ENCODE measurements around the gene MINPP1. TPM values are rescaled to one million over a fixed set of nuclear protein-coding genes. Genes with fewer than 3 reads are reported as not detected.

Gene MINPP1
- polyA plus RNA-seq, 1 of the 3 experiments (the other 2 are of a cell fraction) = 23.7 TPM

- whole genome bisulfite sequencing (ENCODE audit: low lambda C conversion rate) = 76% methylated on average over 8 of the region's 8 CpGs
- Histone ChIP-seq H3F3A (replicated peaks; ENCODE audit: insufficient read depth) (no peaks in the 10 kb centered on the region), H3K4me2 (no peak overlapping the region), H3K4me3 (ENCODE audit: low read depth in 2 of 2, low read length in 1 of 2) (no peak overlapping the region), H3K27me3 (ENCODE audit: insufficient read depth) (no peaks in the 10 kb centered on the region), H3K36me3 (replicated peaks in 1 of 2; ENCODE audit: control insufficient read depth in 1 of 2, insufficient read depth in 2 of 2, low read length in 1 of 2) (no peaks in the 10 kb centered on the region), H3K9me2 (no peaks in the 10 kb centered on the region), H2AFZ (ENCODE audit: low read depth) (no peak overlapping the region), H3K9ac (no peak overlapping the region), H4K20me1 (ENCODE audit: insufficient read depth) (no peaks in the 10 kb centered on the region), H3K79me2 (ENCODE audit: insufficient read depth) (no peaks in the 10 kb centered on the region), H3K27ac (ENCODE audit: low read depth in 2 of 2, low read length in 1 of 2) (no peak overlapping the region), H3K9me3 (no peaks in the 10 kb centered on the region), H3K4me1 (ENCODE audit: control insufficient read depth in 1 of 2, insufficient read depth in 2 of 2, low read depth in 1 of 2, low read length in 1 of 2) (peaks cover 0 to 5% of the 10 kb centered on the region in 2 experiments; a peak in 2 of 4 replicates)
- no peak for DNase-seq
- TF ChIP-seq IRF3 (IDR thresholded peaks at IDR 0.05; ENCODE audit: low read depth, low read length) (no peak), SMC3 (IDR thresholded peaks at IDR 0.05; ENCODE audit: low read depth, low read length) (no peak), CHD2 (IDR thresholded peaks at IDR 0.05; ENCODE audit: low read length, partially characterized antibody) (no peak), FOXJ3 (CRISPR knock-in tag; IDR thresholded peaks at IDR 0.05) (no peak), TCF12 (IDR thresholded peaks at IDR 0.05) (no peak), RAD21 (IDR thresholded peaks at IDR 0.05; ENCODE audit: low read length) (no peak), MEF2A (IDR thresholded peaks at IDR 0.05; ENCODE audit: borderline replicate concordance, low read depth) (no peak), GABPA (IDR thresholded peaks at IDR 0.05; ENCODE audit: low read depth) (no peak), GATA2 (CRISPR knock-in tag; IDR thresholded peaks at IDR 0.05) (no peak), NRF1 (IDR thresholded peaks at IDR 0.05; ENCODE audit: low read depth, low read length) (no peak)
- TF ChIP-seq, protein P1, sequence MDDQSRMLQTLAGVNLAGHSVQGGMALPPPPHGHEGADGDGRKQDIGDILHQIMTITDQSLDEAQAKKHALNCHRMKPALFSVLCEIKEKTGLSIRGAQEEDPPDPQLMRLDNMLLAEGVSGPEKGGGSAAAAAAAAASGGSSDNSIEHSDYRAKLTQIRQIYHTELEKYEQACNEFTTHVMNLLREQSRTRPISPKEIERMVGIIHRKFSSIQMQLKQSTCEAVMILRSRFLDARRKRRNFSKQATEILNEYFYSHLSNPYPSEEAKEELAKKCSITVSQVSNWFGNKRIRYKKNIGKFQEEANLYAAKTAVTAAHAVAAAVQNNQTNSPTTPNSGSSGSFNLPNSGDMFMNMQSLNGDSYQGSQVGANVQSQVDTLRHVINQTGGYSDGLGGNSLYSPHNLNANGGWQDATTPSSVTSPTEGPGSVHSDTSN (IDR thresholded peaks at IDR 0.05) = no peak
- TF ChIP-seq, protein P2, sequence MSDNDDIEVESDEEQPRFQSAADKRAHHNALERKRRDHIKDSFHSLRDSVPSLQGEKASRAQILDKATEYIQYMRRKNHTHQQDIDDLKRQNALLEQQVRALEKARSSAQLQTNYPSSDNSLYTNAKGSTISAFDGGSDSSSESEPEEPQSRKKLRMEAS (IDR thresholded peaks at IDR 0.05; ENCODE audit: low read depth) = no peak
- CTCF ChIA-PET = no interaction called here
- POLR2A ChIA-PET = no interaction called here
Observed at GRCh38 chr10:87598700-87599099, 94.0 kb downstream of the MINPP1 start.

- no peaks in the 10 kb centered on the region for H4K20me1 ChIP-seq (ENCODE audit: insufficient read depth)
- DNase-seq = no peak
- H3K4me1 ChIP-seq (ENCODE audit: control insufficient read depth in 1 of 2, insufficient read depth in 2 of 2, low read depth in 1 of 2, low read length in 1 of 2) = no peaks in the 10 kb centered on the region
- H3K4me2 ChIP-seq = no peak overlapping the region
- CTCF ChIA-PET = no interaction called here
- no peak overlapping the region for H3K27ac ChIP-seq (ENCODE audit: low read depth in 2 of 2, low read length in 1 of 2)
- no peaks in the 10 kb centered on the region for H3K36me3 ChIP-seq (replicated peaks in 1 of 2; ENCODE audit: control insufficient read depth in 1 of 2, insufficient read depth in 2 of 2, low read length in 1 of 2)
- no peak for TF ChIP-seq CHD2 (IDR thresholded peaks at IDR 0.05; ENCODE audit: low read length, partially characterized antibody)
- TF ChIP-seq EZH2phosphoT487 (IDR thresholded peaks at IDR 0.05; ENCODE audit: borderline replicate concordance, low read depth) = no peak
- TF ChIP-seq CTCF (IDR thresholded peaks at IDR 0.05) = no peak
- TF ChIP-seq, protein P1 (IDR thresholded peaks at IDR 0.05) = no peak
- TF ChIP-seq GABPA (IDR thresholded peaks at IDR 0.05; ENCODE audit: low read depth) = no peak
- TF ChIP-seq ELF1 (IDR thresholded peaks at IDR 0.05) = no peak
- TF ChIP-seq SMC3 (IDR thresholded peaks at IDR 0.05; ENCODE audit: low read depth, low read length) = no peak
- TF ChIP-seq TCF12 (IDR thresholded peaks at IDR 0.05) = no peak
- TF ChIP-seq ZBTB33 (IDR thresholded peaks at IDR 0.05; ENCODE audit: borderline replicate concordance, low read depth) = no peak
- POLR2A ChIA-PET = no interaction called here
- WGBS (ENCODE audit: low lambda C conversion rate) = 59% methylated on average over 1 of the region's 1 CpG
- H3F3A ChIP-seq (replicated peaks; ENCODE audit: insufficient read depth) = no peaks in the 10 kb centered on the region
- H3K9me3 ChIP-seq = no peaks in the 10 kb centered on the region
- H2AFZ ChIP-seq (ENCODE audit: low read depth) = no peak overlapping the region
- H3K9ac ChIP-seq = no peak overlapping the region
- no peaks in the 10 kb centered on the region for H3K27me3 ChIP-seq (ENCODE audit: insufficient read depth)
- H3K4me3 ChIP-seq (ENCODE audit: low read depth in 2 of 2, low read length in 1 of 2) = no peak overlapping the region
- no peaks in the 10 kb centered on the region for H3K79me2 ChIP-seq (ENCODE audit: insufficient read depth)
- no peaks in the 10 kb centered on the region for H3K9me2 ChIP-seq
Observed at GRCh38 chr10:87600581-87600980, 95.9 kb downstream of the MINPP1 start.

Measured in SK-N-SH (cell line).